HuH-7.5 (cell line): ENCODE data around the gene PRKG1.
"Not testable (repeated sequence)": the region's sequence is repeated elsewhere in the genome, so short reads cannot be mapped to it uniquely, and the experiment has no call there.

Source experiments
- DNase-seq: peaks from one replicate; pipeline ENCODE4 v3.0.0; 2011; ENCODE audit warnings: low spot score

PRKG1 gene

DNA sequence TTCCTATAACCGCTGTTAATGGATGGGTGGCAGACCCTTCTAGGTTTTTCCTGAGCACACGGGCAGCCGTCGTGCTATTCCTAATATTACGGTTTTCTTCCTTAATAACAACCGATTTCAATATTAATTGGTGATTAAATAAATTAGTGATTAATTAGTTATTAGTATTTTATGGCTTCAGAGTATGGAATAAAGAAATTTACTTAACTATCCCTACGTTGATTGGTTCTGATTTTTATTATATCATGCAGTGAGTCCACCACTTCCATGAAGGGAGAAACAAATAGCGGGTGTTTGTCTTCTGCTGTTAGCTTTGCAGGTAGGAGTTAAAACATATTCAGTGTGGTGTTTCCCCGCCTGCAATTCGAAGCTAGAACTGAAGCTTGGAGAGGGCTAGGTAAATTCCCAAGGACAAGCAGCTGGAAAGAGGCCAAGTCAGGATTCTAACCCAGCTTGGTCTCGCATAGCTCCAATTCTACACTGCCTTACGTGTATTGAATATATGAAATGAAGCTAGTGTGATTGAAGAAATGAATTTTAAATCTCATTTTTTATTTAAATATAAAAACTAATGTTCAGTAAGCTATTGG, 626.0 kb downstream of the PRKG1 start:
- no peak for DNase-seq

DNA sequence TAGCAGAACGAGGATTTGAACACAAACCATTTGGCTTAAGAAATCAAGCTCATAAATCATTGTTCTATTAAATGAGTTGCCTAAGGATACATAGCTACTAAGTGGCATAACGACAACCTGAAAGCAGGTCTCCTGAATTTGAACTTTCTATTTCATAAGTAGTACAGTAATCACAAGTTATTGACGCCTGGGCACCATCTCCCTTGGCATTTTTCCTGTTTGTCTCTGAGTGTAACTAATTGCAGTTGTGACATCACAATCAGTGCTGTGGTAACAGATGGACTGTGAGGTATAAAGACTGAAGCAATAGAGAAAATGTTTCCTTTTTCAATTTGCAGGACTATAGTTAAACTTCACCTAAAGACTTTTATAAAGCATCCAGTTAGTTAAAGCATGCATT, 631.5 kb downstream of the PRKG1 start:
- DNase-seq: no peak

DNA sequence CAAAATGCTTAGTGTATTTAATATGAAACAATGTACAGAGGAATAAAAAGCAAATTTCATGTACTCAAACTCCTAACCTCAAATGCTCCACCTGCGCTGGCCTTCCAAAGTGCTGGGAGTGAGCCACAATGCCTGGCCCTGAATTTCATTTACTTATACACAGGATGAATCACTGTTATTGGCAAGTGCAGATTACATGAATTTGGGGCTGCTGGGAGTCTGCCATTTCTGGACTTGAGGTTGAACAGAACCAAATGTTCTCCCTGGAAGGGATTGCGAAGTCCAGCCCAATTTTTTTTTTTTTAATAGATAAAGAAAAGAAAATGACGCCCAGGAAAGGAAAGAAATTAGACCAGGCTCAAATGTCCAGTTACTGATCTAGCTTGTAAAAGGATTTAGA, 631.9 kb downstream of the PRKG1 start:
- DNase-seq: no peak

DNA sequence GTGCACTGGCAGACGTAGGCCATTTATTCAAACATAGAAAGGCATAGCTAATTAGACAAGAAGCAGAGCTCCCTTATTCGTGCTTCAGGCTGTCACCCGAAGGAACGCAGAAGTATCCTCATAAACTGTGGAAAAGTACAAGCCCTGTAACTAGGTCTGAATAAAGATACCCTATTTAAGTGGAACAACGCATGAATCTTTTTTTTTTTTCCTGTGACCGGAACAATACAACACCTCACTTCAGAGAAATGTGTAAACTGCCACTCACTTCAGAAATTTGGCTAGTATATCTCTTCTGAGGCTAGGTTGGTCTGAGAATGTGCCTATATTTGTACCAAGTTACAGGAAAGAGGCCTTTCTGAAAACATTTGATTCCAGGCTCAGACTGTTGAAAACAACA, 633.1 kb downstream of the PRKG1 start:
- DNase-seq: no peak

DNA sequence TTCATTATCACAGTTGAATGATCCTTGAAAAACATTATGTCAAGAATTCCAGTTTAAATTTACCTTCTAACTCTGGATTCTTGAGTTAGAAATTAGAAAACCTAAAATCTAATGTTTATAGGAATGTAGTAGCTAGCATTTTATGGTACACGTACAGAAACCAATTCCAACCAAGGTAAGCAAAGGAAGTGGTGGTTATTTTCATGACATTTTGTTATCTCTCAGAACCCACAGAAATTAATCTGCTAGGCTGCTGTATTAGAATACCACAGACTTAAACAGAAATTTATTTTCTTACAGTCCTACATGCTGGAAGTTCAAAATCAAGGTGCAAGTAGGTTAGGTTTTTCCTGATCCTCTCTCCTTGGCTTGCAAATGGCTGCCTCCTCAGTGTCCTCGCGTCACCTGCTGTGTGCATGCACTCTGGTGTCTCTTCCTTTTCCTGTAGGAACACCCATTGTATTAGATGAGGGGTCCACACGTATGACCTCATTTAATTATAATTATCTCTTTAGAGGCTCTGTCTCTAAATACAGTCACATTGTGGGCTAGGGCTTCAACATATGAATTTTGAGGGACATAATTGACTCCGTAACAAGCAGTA, 633.6 kb downstream of the PRKG1 start:
- no peak for DNase-seq

DNA sequence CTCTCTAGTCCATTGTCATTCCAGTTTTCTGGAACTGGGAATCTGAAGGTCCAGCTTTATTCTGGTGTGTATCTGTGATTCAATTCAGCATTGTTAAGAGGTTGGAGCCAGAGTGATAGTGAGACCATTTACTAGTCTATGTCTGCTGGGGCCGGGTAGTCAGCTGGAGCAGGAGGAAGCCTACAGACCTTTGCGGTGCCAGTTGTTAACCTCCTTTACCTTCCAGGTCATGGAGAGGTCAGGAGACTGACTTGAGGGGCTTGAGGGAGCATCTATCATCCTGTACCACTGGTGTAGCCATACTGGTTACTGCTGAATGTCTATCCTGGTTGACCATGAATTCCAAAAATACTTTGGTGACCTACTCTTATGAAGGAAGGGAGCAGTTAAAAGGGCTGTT, 634.3 kb downstream of the PRKG1 start:
- DNase-seq: no peak

DNA sequence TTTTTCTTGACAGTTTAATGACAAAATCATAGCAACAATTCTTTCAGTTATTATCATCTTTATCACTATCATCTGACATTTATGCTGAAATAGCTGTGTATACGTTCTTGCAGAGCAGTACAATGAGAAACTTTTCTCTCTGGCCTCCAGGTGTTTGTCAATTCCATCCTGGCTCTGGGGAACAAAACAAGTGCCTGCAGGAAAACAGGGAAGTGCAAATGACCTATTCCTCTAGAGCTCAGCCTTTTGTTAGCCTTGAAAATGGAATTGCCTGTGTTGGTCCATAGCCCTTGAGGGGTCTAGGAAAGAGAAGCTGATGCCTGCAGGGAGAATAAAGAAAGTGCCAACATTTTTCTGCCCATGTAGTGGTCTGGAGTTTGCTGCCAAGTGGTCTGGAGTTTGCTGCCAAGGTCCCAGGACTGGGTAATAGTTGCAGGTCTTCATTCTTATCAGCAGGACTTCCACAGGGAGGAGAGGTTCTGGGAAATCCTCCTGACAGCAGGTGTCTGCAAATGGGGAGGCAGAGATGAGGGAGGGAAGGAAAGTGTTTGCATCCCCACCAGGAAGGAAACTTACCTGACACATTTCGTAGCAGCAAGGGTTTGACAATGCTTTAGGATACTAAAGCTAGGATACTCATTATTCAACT, 635.2 kb downstream of the PRKG1 start:
- DNase-seq: no peak

DNA sequence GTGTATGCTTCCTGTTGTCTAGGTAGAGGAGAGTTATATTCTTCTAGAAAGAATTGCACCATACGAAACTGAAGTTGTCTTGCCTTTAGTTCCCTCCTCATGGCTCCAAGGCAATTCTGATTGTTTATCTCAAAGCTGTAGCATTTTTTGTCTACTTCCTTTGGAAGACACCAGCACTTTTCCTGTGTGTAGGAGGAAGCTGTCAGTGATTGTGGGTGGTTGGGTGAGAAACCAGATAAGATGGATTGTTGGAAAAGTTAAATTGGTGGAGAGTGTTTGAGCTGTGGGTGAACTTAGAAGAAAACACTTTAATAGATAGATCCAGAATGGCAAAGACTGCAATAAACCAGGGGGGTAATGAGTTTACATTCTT, 637.2 kb downstream of the PRKG1 start:
- DNase-seq: no peak

DNA sequence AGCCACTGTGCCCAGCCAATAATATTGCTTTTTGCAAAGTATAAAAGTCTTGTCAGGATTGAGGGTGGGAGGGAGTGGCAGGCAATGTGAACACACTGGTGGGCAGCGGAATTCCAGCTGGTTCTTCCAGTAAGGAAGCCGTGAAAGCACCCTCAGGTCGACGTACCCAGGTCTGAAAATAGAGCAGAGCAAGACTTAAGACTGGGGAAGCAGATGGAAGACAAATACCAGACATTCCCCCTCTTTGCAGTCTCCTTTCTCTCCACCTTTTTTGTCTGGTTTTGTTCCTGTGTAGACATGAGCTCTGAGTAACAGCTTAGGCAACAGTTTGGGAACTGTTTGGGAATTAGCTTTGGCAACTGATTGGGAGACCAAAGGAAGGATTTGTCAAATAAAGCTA, 642.7 kb downstream of the PRKG1 start:
- no peak for DNase-seq

DNA sequence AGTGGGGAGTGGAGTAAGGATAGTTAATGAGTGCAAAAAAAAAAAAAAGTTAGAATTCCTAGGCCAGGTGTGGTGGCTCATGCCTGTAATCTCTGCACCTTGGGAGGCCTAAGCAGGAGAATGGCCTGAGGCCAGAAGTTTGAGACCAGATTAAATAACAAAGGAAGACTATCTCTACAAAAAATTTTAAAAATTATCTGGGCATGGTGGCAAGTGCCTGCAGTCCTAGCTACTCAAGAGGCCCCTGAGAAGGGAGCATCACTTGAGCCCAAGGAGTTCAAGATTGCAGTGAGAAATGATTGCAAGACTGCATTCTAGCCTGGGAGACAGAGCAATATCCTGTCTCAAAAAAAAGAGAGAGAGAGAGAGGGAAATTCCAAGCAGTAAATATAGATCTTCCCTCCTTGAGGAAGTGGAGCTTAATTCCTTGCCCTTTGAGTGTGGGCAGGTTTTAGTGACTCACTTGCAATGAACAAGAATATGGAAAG, 644.6 kb downstream of the PRKG1 start:
- DNase-seq: no peak

DNA sequence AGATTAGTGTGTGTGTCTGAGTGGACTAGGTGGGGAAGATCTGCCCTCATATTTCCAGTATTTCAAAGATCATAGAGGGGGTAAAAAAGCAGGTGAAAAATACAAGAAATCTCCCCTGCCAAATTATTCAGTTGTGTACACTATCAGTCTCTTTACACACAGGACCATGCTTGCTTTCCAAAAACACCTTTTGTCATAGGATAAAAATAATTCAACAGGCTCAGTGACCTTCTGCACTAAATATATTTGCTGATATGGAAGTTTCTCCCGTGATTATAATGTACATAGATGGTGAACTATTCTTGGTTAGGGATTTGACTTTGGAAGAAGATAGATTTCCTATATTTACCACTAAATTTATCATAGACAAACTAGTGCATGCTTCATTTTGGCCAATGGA, 649.8 kb downstream of the PRKG1 start:
- no peak for DNase-seq

DNA sequence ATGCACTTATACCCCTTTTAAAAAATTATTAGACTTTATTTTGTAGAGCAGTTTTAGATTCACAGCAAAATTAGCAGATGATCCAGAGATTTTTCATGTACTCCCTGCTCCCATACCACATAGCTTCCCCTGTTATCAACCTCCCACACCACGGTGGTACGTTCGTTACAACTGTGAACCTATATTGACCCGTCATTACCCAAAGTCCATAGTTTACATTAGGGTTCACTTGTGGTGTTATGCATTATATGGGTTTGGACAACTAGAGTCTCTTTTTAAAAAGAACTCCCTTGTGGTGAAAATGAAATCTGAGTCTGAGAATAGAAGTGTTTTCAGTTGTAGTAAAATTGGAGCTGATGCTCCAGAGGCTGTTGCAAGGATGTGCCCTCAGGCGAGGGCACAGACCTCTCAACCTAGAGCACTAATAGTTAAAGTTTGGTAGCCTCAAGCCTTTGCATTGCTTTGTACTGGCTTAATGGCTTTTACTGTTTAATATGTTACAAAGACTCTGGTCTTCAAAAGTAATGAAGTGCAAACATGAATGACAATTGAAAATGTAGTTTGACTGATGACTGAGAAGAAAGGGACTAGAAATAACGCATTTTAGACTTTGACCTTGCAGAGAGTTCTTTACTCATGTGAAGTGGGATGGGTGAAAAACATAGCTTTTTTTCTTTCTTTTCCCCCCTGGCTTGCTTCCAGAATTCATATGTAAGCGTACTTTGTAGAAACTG, 655.7 kb downstream of the PRKG1 start:
- no peak for DNase-seq

DNA sequence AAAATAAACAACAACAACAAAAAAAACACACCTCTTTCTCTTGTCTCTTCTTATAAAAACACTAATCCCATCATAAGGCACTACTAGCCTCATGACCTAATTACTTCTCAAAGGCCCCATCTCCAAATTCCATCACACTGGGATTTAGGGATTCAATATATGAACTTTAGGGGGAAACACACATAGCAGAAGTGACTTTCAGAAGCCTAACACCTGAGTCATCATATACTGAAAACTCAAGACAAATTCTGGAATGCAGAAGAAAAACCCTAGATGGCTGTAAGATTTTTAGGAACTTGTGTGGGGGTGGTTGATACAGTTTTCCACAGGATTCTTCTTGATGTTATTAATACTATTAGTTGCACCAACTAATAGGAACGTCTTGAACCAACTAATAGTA, 658.8 kb downstream of the PRKG1 start:
- no peak for DNase-seq

DNA sequence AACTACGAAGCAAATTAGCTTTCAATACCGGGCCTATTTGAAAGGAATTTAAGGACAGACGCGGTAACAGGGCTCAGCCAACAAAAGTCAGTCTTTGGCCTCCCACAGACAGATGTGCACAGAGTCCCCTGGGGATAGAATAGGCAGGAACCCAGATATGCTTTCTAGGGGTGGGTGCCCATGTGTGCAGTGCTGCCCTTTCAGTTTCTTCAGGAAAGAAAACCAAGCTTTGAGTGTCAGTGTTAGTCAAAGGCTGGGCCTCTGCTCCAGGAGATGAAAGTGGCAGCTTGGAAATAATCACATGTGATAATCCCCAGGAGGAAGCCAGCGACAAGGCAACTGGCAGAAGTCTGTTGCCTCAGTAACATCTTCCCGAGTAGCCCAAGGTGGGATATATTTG, 668.9 kb downstream of the PRKG1 start:
- no peak for DNase-seq

DNA sequence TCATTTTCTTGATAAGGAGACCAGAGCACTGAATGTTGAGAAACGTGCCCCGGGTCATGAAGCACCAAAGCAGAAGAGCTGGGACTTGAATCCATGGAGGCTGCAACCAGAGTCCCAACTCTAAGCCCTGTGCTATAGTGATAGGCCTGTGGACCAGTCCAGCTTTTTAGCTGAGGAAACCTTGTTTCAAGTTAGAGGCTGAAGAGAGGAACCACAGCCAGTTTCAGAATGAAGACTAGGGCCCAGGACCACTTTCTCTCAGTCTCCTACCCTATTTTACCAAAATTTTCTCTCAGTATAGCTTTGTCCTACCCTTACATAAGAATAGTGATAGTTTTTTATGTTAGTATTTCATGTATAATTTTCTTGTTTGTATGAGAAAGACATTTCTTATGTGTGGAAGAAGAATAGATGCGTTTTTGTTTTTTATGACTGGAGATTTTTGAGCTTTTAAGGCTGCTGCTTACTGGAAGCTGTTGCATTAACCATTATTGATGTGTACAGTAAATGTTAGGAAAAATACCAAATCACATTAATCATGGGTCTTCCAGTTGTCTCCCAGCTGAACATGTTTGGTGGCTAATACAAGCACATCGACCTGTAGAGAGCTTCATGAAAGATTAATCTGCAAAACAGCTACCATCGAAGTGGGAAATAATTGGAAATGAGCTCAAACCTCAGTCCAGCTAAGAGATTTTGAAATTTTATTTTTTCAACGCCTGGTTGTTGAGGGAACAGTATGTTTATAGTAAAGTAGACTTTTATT, 670.1 kb downstream of the PRKG1 start:
- no peak for DNase-seq

DNA sequence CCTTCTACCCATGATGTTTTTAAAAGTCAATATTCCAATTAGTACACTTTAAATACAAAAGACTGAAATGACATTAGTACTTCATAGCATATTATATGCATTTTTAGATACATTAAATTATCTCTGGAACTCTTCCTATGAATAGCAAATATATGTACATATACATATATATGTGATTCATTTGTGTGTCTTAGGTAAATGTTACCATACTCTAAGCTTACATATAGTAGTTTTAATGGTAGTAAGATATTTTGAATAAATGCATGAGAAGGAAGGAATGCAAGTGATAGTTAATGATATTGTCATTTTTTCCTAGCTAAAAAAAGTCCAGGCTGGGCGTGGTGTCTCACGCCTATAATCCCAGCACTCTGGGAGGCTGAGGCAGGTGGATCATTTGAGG, 671.1 kb downstream of the PRKG1 start:
- no peak for DNase-seq

DNA sequence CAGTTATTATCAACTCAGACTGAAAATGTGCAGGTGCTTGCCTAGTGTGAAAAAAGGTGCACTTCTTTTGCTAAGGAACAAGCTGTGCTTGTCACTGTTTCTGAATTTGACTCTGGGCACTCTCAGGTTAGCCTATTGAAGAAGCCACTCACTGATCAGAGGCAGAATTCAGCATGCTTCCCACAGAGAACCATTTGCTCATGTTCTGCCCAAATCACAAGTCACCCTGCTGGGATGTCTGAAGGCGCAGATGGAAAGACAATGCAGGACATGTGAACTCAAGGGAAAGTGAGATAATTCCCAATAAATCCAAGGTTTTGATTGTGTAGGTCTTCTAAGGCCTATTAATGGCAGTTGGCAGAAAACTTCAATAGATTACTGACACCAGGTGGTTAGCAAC, 672.9 kb downstream of the PRKG1 start:
- no peak for DNase-seq

DNA sequence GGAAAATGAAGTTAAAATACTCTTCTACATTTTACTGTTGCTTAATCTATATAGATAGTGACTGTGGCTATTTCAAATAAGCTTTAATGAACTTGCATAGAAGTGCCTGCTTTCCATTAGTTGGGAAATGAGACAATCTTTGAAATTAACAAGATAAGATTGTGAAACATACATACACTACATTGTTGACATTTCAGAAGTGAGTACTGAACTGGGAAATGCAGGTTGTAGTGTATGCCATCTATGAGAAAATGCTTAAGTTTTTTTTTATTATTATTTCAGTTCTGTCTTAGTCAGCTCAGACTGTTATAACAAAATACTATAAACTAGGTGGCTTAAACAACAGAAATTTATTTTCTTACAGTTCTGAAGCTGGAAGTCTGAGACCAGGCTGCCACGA, 674.7 kb downstream of the PRKG1 start:
- DNase-seq: no peak

DNA sequence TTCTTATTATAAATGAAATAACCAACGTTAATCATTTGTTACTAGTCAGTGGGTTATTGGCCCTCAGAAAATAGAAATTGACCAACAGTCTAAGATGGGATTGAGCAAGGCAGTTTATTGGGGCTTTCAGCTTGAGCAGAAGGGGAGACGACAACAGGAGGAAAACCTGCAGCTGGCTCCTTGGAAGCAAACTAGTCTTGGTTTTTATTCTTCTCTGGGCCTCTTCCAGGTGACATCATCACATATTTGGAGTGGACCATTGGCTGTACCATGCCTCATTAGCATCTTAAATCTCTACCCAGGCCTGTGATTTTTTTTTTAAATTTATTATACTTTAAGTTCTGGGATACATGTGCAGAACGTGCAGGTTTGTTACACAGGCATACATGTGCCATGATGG, 684.1 kb downstream of the PRKG1 start:
- DNase-seq: no peak

DNA sequence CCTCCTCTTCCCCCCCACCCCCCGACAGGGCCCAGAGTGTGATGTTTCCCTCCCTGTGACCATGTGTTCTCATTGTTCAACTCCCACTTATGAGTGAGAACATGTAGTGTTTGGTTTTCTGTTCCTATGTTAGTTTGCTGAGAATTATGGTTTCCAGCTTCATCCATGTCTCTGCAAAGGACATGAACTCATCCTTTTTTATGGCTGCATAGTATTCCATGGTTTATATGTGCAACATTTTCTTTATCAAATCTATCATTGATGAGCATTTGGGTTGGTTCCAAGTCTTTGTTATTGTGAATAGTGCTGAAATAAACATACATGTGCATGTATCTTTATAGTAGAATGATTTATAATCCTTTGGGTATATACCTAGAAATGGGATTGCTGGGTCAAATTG, 684.6 kb downstream of the PRKG1 start:
- DNase-seq: not testable (repeated sequence)

DNA sequence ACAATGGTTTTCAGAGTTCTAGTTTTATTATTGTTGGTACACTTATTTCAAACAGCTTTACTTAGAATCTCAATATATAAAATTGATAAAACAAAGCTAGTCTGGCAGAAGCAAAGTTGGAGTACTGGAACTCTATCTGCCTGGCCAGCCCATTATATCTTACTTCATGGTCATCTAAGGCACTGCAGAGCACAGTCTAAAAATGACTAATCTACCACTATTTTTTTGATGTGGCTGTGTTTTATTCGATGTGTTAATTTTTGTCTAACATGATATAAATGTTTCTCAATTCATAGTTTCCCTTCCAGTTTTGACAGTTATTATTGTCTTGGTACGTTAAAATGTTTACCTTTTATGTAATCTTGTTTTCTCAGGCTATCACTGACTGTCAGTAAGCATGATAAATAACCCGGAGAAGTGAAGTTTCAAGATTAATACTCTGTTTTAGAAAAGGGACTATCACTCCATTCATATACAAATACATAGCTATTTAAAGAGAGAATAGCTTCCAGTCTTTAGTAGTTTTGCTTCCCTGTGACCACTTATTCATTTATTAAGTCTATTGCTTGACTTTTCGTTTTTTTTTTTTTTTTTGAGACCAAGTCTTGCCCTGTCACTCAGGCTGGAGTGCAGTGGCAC, 685.7 kb downstream of the PRKG1 start:
- no peak for DNase-seq
